Neural cell (in vitro differentiated cells): Measurements from ENCODE around the gene PHPT1. TPM values are rescaled to one million over a fixed set of nuclear protein-coding genes. Genes with fewer than 3 reads are reported as not detected.

Experiments
- H2AFZ ChIP-seq: fragments of 200-600, 300-800 bp; sonication (generic), shearing (Covaris generic); 2 replicates; pipeline ENCODE4 v1.6.0; 2014; ENCODE audit warnings: low read depth, mild to moderate bottlenecking, antibody characterized with exemption, low read length, moderate library complexity
- H3F3A ChIP-seq: fragments of 200-600 bp; shearing (Covaris generic); 2 replicates; pipeline ENCODE4 v1.6.1; 2016; ENCODE audit warnings: mild to moderate bottlenecking, moderate library complexity, mixed read lengths, antibody characterized with exemption, low read length; ENCODE audit not compliant: insufficient read depth, poor library complexity, severe bottlenecking
- H3K27ac ChIP-seq: fragments of 200-600, 300-800 bp; sonication (generic), shearing (Covaris generic); 2 replicates; pipeline ENCODE4 v1.5.1; 2014; ENCODE audit warnings: mild to moderate bottlenecking, low read length, moderate library complexity
- H3K27me3 ChIP-seq: fragments of 300-800, 200-600 bp; sonication (generic), shearing (Covaris generic); 2 replicates; pipeline ENCODE4 v1.6.0; 2014; ENCODE audit warnings: mild to moderate bottlenecking, low read depth, low read length, moderate library complexity; ENCODE audit not compliant: insufficient read depth
- H3K36me3 ChIP-seq: fragments of 300-800, 200-600 bp; sonication (generic), shearing (Covaris generic); 2 replicates; pipeline ENCODE4 v1.5.1; 2014; ENCODE audit warnings: mild to moderate bottlenecking, antibody characterized with exemption, low read length, moderate library complexity; ENCODE audit not compliant: insufficient read depth
- H3K4me2 ChIP-seq: fragments of 300-800, 200-600 bp; sonication (generic), shearing (Covaris generic); 2 replicates; pipeline ENCODE4 v1.6.0; 2014; ENCODE audit warnings: mild to moderate bottlenecking, low read length
- H3K4me3 ChIP-seq: fragments of 300-800, 200-600 bp; sonication (generic), shearing (Covaris generic); 2 replicates; pipeline ENCODE4 v1.5.1; 2014; ENCODE audit warnings: mild to moderate bottlenecking, low read length, moderate library complexity
- H3K79me2 ChIP-seq: fragments of 200-600 bp; shearing (Covaris generic); replicated peaks from 2 replicates; pipeline ENCODE4 v1.6.0; 2014; ENCODE audit warnings: mild to moderate bottlenecking, low read length, moderate library complexity; ENCODE audit not compliant: insufficient read depth
- H3K9ac ChIP-seq: fragments of 300-800, 200-600 bp; sonication (generic), shearing (Covaris generic); 2 replicates; pipeline ENCODE4 v1.6.1; 2016; ENCODE audit warnings: mild to moderate bottlenecking, low read length, mixed read lengths
- H3K9me2 ChIP-seq: fragments of 200-600 bp; shearing (Covaris generic); 2 replicates; pipeline ENCODE4 v1.6.1; 2016; ENCODE audit warnings: mild to moderate bottlenecking, low read length, mixed read lengths; ENCODE audit not compliant: insufficient read depth
- H3K9me3 ChIP-seq: fragments of 200-600, 300-800 bp; sonication (generic), shearing (Covaris generic); 2 replicates; pipeline ENCODE4 v1.6.1; 2016; ENCODE audit warnings: mild to moderate bottlenecking, mixed run types, low read length, moderate library complexity, mixed read lengths
- H4K20me1 ChIP-seq: fragments of 200-600 bp; shearing (Covaris generic); 2 replicates; pipeline ENCODE4 v1.6.1; 2016; ENCODE audit warnings: mild to moderate bottlenecking, mixed run types; ENCODE audit not compliant: insufficient read depth
- CTCF ChIP-seq: fragments of 450-650 bp; IDR thresholded peaks from 2 replicates; pipeline ENCODE4 v1.5.1; 2014; ENCODE audit warnings: antibody characterized with exemption, mild to moderate bottlenecking, moderate library complexity; ENCODE audit not compliant: poor library complexity, severe bottlenecking
- EP300 ChIP-seq: fragments of 450-650 bp; conservative IDR thresholded peaks from 2 replicates; pipeline ENCODE4 v1.6.1; 2014; ENCODE audit warnings: antibody characterized with exemption, mild to moderate bottlenecking, moderate library complexity; ENCODE audit not compliant: poor library complexity, severe bottlenecking
- EZH2 ChIP-seq: fragments of 200-600, 300-800 bp; shearing (Covaris generic), sonication (generic); IDR thresholded peaks from 2 replicates; pipeline ENCODE4 v1.6.1; 2014; ENCODE audit warnings: antibody characterized with exemption, low read length, borderline replicate concordance, mild to moderate bottlenecking; ENCODE audit not compliant: insufficient read depth, poor library complexity, severe bottlenecking
- MXI1 ChIP-seq: fragments of 450-650 bp; conservative IDR thresholded peaks from 2 replicates; pipeline ENCODE4 v1.6.1; 2014; ENCODE audit warnings: antibody characterized with exemption, mild to moderate bottlenecking; ENCODE audit not compliant: poor library complexity, severe bottlenecking
- RAD21 ChIP-seq: fragments of 450-650 bp; conservative IDR thresholded peaks from 2 replicates; pipeline ENCODE4 v1.6.1; 2014; ENCODE audit warnings: antibody characterized with exemption, mild to moderate bottlenecking, moderate library complexity
- REST ChIP-seq: IDR thresholded peaks from 2 replicates; pipeline ENCODE4 v1.6.1; 2012; ENCODE audit warnings: borderline replicate concordance
- SMC3 ChIP-seq: fragments of 450-650 bp; conservative IDR thresholded peaks from 2 replicates; pipeline ENCODE4 v1.6.1; 2014; ENCODE audit warnings: antibody characterized with exemption, mild to moderate bottlenecking, moderate library complexity; ENCODE audit not compliant: poor library complexity
- TAF1 ChIP-seq: IDR thresholded peaks from 2 replicates; pipeline ENCODE4 v1.6.1; 2012; ENCODE audit warnings: low read depth
- polyA plus RNA-seq: library from polyadenylated mRNA; depleted of rRNA; stranded (reverse); fragments of >200 nt; gene quantifications from 2 replicates; pipeline ENCODE4 v1.2.3, GENCODE V29; 2014

PHPT1 gene
- polyA plus RNA-seq, 1 donor from 2014 or later, result 279 TPM

GRCh38 chr9:136829412-136829811 lies 19.8 kb upstream of the PHPT1 start:
- Histone ChIP-seq H3K9ac (no peak overlapping the region), H3K27ac (no peak overlapping the region), H2AFZ (no peak overlapping the region), H3K4me2 (no peak overlapping the region), H3K9me2 (no peaks in the 10 kb centered on the region), H4K20me1 (no peaks in the 10 kb centered on the region), H3K36me3 (peaks cover 7% of the 10 kb centered on the region), H3K27me3 (no peaks in the 10 kb centered on the region), H3F3A (no peaks in the 10 kb centered on the region), H3K9me3 (no peaks in the 10 kb centered on the region), H3K79me2 (no peaks in the 10 kb centered on the region), H3K4me3 (no peak overlapping the region)
- TF ChIP-seq TAF1 (no peak), CTCF (no peak), MXI1 (no peak), EZH2 (no peak), RAD21 (no peak), EP300 (no peak), SMC3 (no peak), REST (no peak)

GRCh38 chr9:136829981-136830885 lies 19.0 kb upstream of the PHPT1 start:
- TF ChIP-seq CTCF (no peak), SMC3 (no peak), TAF1 (no peak), EP300 (no peak), REST (no peak), EZH2 (no peak), MXI1 (no peak)
- no peaks in the 10 kb centered on the region for H3K27me3 ChIP-seq
- no peak overlapping the region for H3K27ac ChIP-seq
- H3K36me3 ChIP-seq, result peaks cover 7% of the 10 kb centered on the region
- H3F3A ChIP-seq, result no peaks in the 10 kb centered on the region
- H3K9me2 ChIP-seq, result no peaks in the 10 kb centered on the region
- H4K20me1 ChIP-seq, result no peaks in the 10 kb centered on the region
- no peaks in the 10 kb centered on the region for H3K9me3 ChIP-seq
- H3K9ac ChIP-seq, result no peak overlapping the region
- H2AFZ ChIP-seq, result no peak overlapping the region
- no peak overlapping the region for H3K4me3 ChIP-seq
- H3K4me2 ChIP-seq, result no peak overlapping the region
- H3K79me2 ChIP-seq, result no peaks in the 10 kb centered on the region
